Endothelial cell of umbilical vein (primary cell): Measurements from ENCODE around the gene SNX24. TPM values are rescaled to one million over a fixed set of nuclear protein-coding genes. Genes with fewer than 3 reads are reported as not detected.

ENCODE experiments used
- BruUV-seq: library from RNA; stranded (reverse); fragments of 400-500 nt; replicated peaks from 2 replicates; lab custom pipeline; 2021; lab: Mats Ljungman, UMichigan
- CTCF ChIA-PET: fragments of 300-600, 350-600 bp; sonication (Branson Sonifier 250); formaldehyde crosslinking; loops from one replicate; lab custom pipeline; 2021; ENCODE audit warnings: antibody characterized with exemption, inconsistent platforms; lab: Charles Lee
- POLR2A ChIA-PET: fragments of 300-600, 350-600 bp; sonication (Branson Sonifier 250); formaldehyde crosslinking; loops from one replicate; lab custom pipeline; 2021; ENCODE audit warnings: antibody characterized with exemption, inconsistent platforms; lab: Charles Lee
- DNase-seq: peaks from one replicate; pipeline ENCODE4 v3.0.0-alpha.2; 2011; ENCODE audit warnings: low read depth, low spot score
- FAIRE-seq: peaks from 2 replicates; lab custom pipeline; 2011; peaks lifted over from hg19 to GRCh38; lab: Jason Lieb, UNC
- H2AFZ ChIP-seq: 2 replicates; pipeline ENCODE4 v1.6.0; 2012; ENCODE audit warnings: low read depth, low read length, control low read depth, inconsistent platforms
- H3K27ac ChIP-seq: 2 replicates; pipeline ENCODE4 v1.5.1; 2011; ENCODE audit warnings: low read depth, mild to moderate bottlenecking, control low read depth, low read length, moderate library complexity; ENCODE audit not compliant: insufficient read depth
- H3K27me3 ChIP-seq, 2 experiments: 2 replicates each; pipeline versions ENCODE4 v1.6.0 to v1.6.1; 2011; ENCODE audit warnings: low read length in 2 of 2, mixed read lengths in 1 of 2; ENCODE audit not compliant: control insufficient read depth in 2 of 2, insufficient read depth in 2 of 2
- H3K36me3 ChIP-seq, 2 experiments: 2 replicates in 1 of 2; 3 replicates in 1 of 2; pipeline ENCODE4 v1.5.1; 2011; ENCODE audit warnings: low read length in 2 of 2, mild to moderate bottlenecking in 1 of 2, moderate library complexity in 1 of 2; ENCODE audit not compliant: control insufficient read depth in 2 of 2, insufficient read depth in 2 of 2; ENCODE audit errors: extremely low read depth in 1 of 2
- H3K4me1 ChIP-seq: 3 replicates; pipeline ENCODE4 v1.5.1; 2011; ENCODE audit warnings: mild to moderate bottlenecking, low read length; ENCODE audit not compliant: control insufficient read depth, insufficient read depth; ENCODE audit errors: extremely low read depth
- H3K4me2 ChIP-seq: 2 replicates; pipeline ENCODE4 v1.6.1; 2011; ENCODE audit warnings: low read length, control low read depth, mixed read lengths; ENCODE audit not compliant: insufficient read depth
- H3K4me3 ChIP-seq, 3 experiments: fragments of 200-600 bp in 1 of 3; sonication (generic), shearing (Covaris generic) in 1 of 3; replicated peaks in 1 of 3; 2 replicates each; pipeline ENCODE4 v1.5.1; 2011 to 2016; ENCODE audit warnings: control low read depth in 3 of 3, low read length in 3 of 3, mild to moderate bottlenecking in 2 of 3, inconsistent platforms in 1 of 3, low read depth in 1 of 3, moderate library complexity in 1 of 3; ENCODE audit not compliant: insufficient read depth in 1 of 3
- H3K79me2 ChIP-seq: 2 replicates; pipeline ENCODE4 v1.6.0; 2012; ENCODE audit warnings: low read length, inconsistent platforms; ENCODE audit not compliant: control insufficient read depth, insufficient read depth
- H3K9ac ChIP-seq: replicated peaks from 2 replicates; pipeline ENCODE3; 2011; ENCODE audit warnings: low read length, control low read depth; ENCODE audit not compliant: insufficient read depth; ENCODE audit errors: extremely low read depth
- H3K9me1 ChIP-seq: replicated peaks from 3 replicates; pipeline ENCODE4 v1.6.0; 2011; ENCODE audit warnings: mild to moderate bottlenecking, low read length; ENCODE audit not compliant: control insufficient read depth, insufficient read depth; ENCODE audit errors: extremely low read depth
- H3K9me3 ChIP-seq: replicated peaks from 2 replicates; pipeline ENCODE4 v1.5.1; 2012; ENCODE audit warnings: low read length, inconsistent platforms; ENCODE audit not compliant: control insufficient read depth, insufficient read depth
- H4K20me1 ChIP-seq: replicated peaks from 2 replicates; pipeline ENCODE3; 2011; ENCODE audit warnings: mild to moderate bottlenecking, low read length; ENCODE audit not compliant: control insufficient read depth, insufficient read depth; ENCODE audit errors: extremely low read depth
- EZH2 ChIP-seq: IDR thresholded peaks from 2 replicates; pipeline ENCODE4 v1.6.1; 2012; ENCODE audit warnings: borderline replicate concordance, low read depth, mild to moderate bottlenecking, moderate library complexity, low read length, inconsistent platforms; ENCODE audit not compliant: severe bottlenecking
- FOS ChIP-seq: IDR thresholded peaks from 2 replicates; pipeline ENCODE4 v1.6.1; 2011; ENCODE audit warnings: mild to moderate bottlenecking, low read length, moderate library complexity, borderline replicate concordance; ENCODE audit not compliant: insufficient read depth
- GATA2 ChIP-seq: IDR thresholded peaks from 2 replicates; pipeline ENCODE4 v1.7.0; 2011; ENCODE audit warnings: low read depth, mild to moderate bottlenecking, moderate library complexity, mixed read lengths, low read length; ENCODE audit not compliant: insufficient read length, insufficient read depth
- JUN ChIP-seq: IDR thresholded peaks from 2 replicates; pipeline ENCODE4 v1.6.1; 2011; ENCODE audit warnings: borderline replicate concordance, low read depth; ENCODE audit not compliant: insufficient read length, insufficient read depth
- MAX ChIP-seq: IDR thresholded peaks from 2 replicates; pipeline ENCODE4 v1.6.1; 2011; ENCODE audit not compliant: insufficient read depth, insufficient read length
- MYC ChIP-seq: IDR thresholded peaks from one replicate; pipeline ENCODE4 v1.6.1; 2011; ENCODE audit warnings: mild to moderate bottlenecking, low read depth, low read length
- POLR2A ChIP-seq: IDR thresholded peaks from 2 replicates; pipeline ENCODE4 v1.6.1; 2012; ENCODE audit warnings: low read depth, mild to moderate bottlenecking, control low read depth, low read length
- POLR2AphosphoS5 ChIP-seq: IDR thresholded peaks from 2 replicates; pipeline ENCODE4 v1.6.1; 2012; ENCODE audit warnings: low read depth, mild to moderate bottlenecking, control low read depth, low read length, moderate library complexity; ENCODE audit not compliant: insufficient read depth
- dilution Hi-C: fragments of 300-500 bp; cut with MboI; formaldehyde crosslinking; loops from one replicate; pipeline ENCODE4 v1.15.0; 2019; ENCODE audit warnings: low sequenced_read_pairs; ENCODE audit not compliant: extremely low pct_ligation_motif_present
- intact Hi-C: fragments of 100-400 bp; cut with micrococcal nuclease; formaldehyde crosslinking; loops from one replicate; pipeline ENCODE4 v1.10.0; 2022
- polyA plus RNA-seq, 4 experiments: library from polyadenylated mRNA; depleted of rRNA in 3 of 4; stranded (reverse) in 3 of 4; unstranded in 1 of 4; fragments of >200 nt; gene quantifications; 2 replicates each; pipeline versions ENCODE4 v1.2.1 to v1.2.3, GENCODE V29; 2011 to 2012; ENCODE audit warnings: missing spikeins in 1 of 4
- total RNA-seq: library from RNA; stranded (reverse); gene quantifications from 2 replicates; pipeline ENCODE4 v1.2.3, GENCODE V29; 2021
- TF ChIP-seq, protein P1 (sequence below), 2 donors: IDR thresholded peaks; 1 replicate in 1 of 2; 2 replicates in 1 of 2; pipeline ENCODE4 v1.5.1; 2011; ENCODE audit warnings: low read length in 2 of 2, mild to moderate bottlenecking in 2 of 2, moderate library complexity in 2 of 2, control low read depth in 1 of 2, inconsistent platforms in 1 of 2, low read depth in 1 of 2; ENCODE audit not compliant: insufficient read depth in 1 of 2; ENCODE audit errors: extremely low read depth in 1 of 2

Gene SNX24
- total and polyA plus RNA-seq, 2 donors (not counting 3 experiments of a cell fraction or from before 2014, with no cell fraction given) = 2.9 to 14.9 TPM

DNA sequence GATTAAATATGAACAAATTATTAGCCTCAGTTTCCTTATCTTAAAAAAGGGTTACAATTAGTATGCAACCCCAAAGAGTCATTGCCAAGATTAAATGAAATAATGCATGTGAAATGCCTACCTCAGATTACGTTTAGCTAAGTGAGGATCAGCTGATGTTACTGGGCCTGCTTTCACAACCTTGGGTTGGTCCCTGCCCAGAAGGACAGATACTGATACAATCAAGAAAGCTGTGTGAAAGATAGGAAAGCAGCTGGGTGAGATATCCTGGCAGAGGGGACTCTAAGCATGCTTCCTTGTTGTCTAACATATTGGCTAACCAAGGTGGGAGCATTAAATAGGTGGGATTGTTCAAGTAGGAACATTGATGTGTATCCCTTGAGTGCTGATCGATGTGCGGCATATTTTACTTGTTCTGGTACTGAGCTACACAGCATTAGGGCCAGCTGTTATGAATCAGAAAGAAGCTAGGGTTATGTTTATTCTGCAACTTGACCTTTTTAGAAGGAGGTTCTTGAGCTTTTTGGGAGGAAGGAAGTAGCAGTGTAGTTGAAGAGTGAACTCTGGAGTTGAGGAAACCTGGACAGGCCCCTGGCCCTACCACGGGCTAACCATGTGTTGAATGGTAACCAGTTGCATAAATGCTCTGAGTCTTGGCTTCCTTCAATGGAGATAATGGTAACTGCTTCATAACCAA, 28.9 kb downstream of the SNX24 start:
- TF ChIP-seq EZH2 (no peak), MAX (no peak), MYC (no peak), FOS (no peak), GATA2 (no peak), POLR2A (no peak), POLR2AphosphoS5 (no peak), JUN (no peak)
- TF ChIP-seq, protein P1, sequence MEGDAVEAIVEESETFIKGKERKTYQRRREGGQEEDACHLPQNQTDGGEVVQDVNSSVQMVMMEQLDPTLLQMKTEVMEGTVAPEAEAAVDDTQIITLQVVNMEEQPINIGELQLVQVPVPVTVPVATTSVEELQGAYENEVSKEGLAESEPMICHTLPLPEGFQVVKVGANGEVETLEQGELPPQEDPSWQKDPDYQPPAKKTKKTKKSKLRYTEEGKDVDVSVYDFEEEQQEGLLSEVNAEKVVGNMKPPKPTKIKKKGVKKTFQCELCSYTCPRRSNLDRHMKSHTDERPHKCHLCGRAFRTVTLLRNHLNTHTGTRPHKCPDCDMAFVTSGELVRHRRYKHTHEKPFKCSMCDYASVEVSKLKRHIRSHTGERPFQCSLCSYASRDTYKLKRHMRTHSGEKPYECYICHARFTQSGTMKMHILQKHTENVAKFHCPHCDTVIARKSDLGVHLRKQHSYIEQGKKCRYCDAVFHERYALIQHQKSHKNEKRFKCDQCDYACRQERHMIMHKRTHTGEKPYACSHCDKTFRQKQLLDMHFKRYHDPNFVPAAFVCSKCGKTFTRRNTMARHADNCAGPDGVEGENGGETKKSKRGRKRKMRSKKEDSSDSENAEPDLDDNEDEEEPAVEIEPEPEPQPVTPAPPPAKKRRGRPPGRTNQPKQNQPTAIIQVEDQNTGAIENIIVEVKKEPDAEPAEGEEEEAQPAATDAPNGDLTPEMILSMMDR (IDR thresholded peaks at IDR 0.05; ENCODE audit: extremely low read depth in 1 of 2, insufficient read depth in 1 of 2, low read depth in 1 of 2, low read length in 2 of 2) = no peak
- Histone ChIP-seq H3K4me2 (no peak overlapping the region), H2AFZ (no peak overlapping the region), H3K9me1 (no peaks in the 10 kb centered on the region), H3K36me3 (no peaks in the 10 kb centered on the region), H4K20me1 (no peaks in the 10 kb centered on the region), H3K27ac (no peak overlapping the region), H3K79me2 (no peaks in the 10 kb centered on the region), H3K4me3 (no peak overlapping the region), H3K27me3 (no peaks in the 10 kb centered on the region), H3K9ac (no peak overlapping the region), H3K9me3 (no peaks in the 10 kb centered on the region), H3K4me1 (no peaks in the 10 kb centered on the region)
- DNase-seq = peak; percentile 32
- BruUV-seq = no TSS peak
- no peak for FAIRE-seq
- ChIA-PET CTCF (interaction anchor here (1.0 kb wide), 2 partner anchors 8 to 170 kb away, joined by 3 read pairs; no protein-coding TSS in a partner anchor), POLR2A (no interaction called here)
- dilution Hi-C loops = no loop called here
- intact Hi-C loops = no loop called here
